Fibroblast of skin of left biceps (primary cell): ENCODE data around the gene TUNAR.
A peak's percentile ranks its signal among the peaks of the same experiment; 100 is the strongest.

ENCODE experiments used
- DNase-seq, 2 experiments: peaks; one replicate each; pipeline ENCODE4 v3.0.0-alpha.2; 2013; ENCODE audit warnings: low read depth in 2 of 2

Gene TUNAR

DNA sequence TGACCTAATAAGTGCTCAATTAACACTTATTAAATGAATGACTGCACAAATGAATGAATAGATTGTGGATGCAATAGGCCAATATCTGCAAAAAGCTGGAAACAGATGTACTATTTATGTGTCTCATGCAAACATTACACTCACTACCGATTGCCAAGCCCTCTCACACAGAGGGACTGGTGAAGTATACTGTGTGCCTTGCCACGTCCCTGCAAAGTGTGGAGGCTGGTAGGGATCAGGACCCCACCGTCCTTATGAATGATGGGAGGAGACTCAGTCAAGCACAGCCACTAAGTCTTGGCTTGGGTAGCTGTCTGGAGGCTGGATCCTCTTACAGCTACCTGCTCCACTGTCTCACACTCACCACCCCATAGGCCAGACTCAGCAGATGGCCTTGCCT lies 3.9 kb upstream of the TUNAR start:
- no peak for DNase-seq

GRCh38 chr14:95875831-95876760 lies 536 bp upstream of the TUNAR start:
- no peak for DNase-seq

- DNase-seq, result no peak
Observed at GRCh38 chr14:95877633-95878032, 1.0 kb downstream of the TUNAR start.

- no peak for DNase-seq
Observed at GRCh38 chr14:95884377-95884776, 7.7 kb downstream of the TUNAR start.

GRCh38 chr14:95885278-95885677 lies 8.6 kb downstream of the TUNAR start:
- DNase-seq, result no peak

GRCh38 chr14:95885866-95886265 lies 9.2 kb downstream of the TUNAR start:
- no peak for DNase-seq

GRCh38 chr14:95886366-95887056 lies 9.9 kb downstream of the TUNAR start:
- no peak for DNase-seq

DNA sequence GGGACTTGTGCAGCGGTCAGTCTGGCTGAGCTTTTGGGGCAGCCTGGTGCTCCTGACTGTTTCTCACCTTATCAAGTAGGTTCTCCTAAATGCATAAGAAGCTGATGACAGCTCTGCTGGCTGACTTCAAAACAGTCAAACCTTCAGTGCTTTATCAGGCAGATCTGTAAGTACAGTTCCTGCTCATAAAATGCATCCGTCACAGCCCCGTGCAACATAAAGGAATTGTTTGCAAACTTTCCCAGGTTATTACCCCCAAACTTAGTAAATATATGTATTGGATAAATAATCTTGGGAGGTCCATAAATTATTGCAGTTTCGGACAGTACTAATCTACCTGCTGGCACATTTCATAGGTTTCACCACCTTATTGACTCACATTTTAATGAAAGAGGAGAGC lies 10.7 kb downstream of the TUNAR start:
- no peak for DNase-seq

DNA sequence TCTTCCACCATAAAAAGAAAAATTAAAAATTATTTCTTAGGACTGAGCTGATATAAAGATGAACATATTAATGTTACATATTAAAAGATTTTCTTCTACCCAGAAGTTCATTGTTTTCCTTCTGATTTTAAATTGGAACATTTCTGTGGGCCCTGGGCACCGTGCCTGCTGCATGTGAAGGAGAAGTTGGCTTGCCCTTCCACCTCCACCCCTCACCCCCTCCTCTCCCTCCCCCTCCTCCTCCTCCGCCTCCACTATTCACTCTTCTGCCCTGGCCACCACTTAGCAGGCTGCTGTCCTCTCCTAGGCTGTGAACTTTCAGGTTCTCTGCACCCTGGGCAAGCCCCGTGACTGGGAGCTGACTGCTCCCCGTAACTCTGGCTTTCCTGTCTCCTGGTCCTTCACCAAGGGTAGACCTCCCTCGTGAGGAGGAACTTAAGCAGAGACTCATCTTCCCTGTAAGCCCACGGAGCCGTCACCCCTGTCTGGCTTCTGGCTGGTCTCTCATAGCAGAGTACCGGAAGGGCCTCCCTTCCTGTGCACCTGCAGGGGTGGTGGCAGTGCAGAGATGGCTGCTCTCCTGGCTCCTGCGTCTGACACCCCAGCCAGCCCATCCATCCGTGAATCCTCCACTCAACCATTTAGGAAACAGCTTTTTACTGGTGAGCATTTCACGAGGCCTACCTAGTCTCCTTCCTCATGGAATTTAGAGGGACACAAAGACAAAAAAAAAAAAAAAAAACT lies 12.8 kb downstream of the TUNAR start:
- DNase-seq, result no peak

- peak; percentile 8 to 13 for DNase-seq
Observed at GRCh38 chr14:95891742-95892141, 15.1 kb downstream of the TUNAR start.

DNA sequence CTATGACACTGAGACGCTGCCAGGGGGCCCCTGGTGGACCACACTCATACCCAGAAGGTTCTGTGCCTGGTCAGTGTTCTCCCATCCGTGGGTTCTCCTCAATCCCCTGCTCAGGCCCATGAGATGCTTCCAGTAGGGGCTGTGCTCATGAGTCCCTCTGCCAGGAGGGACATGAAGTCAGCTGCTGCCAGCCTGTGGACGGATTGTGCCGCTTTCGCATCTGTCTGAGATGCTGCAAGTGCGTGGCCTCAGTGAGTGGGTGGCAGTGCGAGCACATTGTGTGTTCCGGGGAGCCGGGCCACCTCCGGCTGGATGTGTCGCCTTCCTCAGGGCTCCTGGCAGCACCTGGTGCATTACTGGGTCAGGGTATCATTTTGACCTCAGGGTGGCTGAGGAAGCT lies 15.5 kb downstream of the TUNAR start:
- DNase-seq, result no peak

DNA sequence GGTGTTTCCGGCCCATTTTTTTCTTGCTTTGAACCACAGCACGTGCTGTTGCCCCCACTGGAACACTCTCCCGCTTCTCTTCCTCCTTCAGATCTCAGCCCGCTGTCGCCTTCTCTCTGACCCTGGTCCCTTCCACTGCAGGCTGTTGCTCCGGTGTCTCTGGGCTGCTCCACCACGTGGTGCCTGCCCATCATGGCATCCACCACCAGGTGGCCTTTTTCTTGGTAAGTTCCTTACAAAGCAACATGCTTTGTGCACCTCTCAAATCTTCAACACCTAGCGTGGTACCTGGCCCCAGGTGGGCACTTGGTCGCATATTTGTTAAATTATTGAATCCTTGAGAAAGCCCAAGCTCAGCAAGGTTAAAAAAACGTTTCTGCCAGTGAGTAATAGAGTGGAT lies 19.1 kb downstream of the TUNAR start:
- no peak for DNase-seq

GRCh38 chr14:95896498-95897135 lies 20.0 kb downstream of the TUNAR start:
- DNase-seq, result no peak

DNA sequence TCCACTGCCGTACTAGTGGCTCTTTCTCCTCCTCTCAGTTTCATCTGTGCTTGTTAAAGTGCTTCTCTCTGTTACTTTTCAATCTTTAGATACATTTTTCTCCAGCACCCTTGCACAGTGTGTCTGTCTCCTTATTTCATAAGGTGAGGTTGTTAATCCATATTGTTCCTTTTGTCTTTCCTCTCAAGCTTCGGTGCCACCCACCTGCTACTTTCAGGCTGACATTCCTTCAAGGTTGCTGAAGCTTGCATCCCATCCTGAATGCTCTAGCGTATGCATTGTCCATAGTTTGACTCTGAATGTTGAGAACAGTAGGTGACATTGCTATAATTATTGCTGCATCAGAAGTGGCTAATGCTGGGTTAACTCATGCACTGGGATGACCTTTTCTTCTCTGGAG lies 20.6 kb downstream of the TUNAR start:
- DNase-seq, result no peak

GRCh38 chr14:95901054-95901453 lies 24.4 kb downstream of the TUNAR start:
- no peak for DNase-seq

- no peak for DNase-seq
Observed at GRCh38 chr14:95902273-95902826, 25.7 kb downstream of the TUNAR start.

- DNase-seq, result no peak
Observed at GRCh38 chr14:95903165-95903564, 26.5 kb downstream of the TUNAR start.

- no peak for DNase-seq
Observed at GRCh38 chr14:95903616-95904107, 27.0 kb downstream of the TUNAR start.

- DNase-seq, result no peak
Observed at GRCh38 chr14:95906591-95906990, 30.0 kb downstream of the TUNAR start.

DNA sequence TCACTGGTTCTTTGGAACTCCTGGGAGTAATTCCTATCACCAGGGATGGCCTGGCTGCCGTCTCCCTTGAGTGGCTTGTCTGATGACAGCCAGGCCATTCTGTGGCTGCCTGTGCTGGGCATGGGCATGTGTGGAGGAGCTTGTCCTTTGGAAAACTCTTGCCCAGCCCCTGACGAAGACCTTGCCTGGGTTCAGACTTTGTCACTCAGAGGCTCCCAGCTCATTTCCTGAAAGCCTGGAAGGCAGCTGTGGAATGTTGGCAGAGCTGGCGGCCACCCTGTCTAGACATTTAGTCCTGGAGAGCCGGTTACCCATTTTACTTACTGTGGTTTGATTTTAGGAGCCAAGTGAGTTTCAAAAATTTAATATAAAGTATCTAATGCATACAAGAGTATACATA lies 34.0 kb downstream of the TUNAR start:
- DNase-seq, result no peak

GRCh38 chr14:95911456-95911855 lies 34.8 kb downstream of the TUNAR start:
- DNase-seq, result no peak
